ENCODE results near the gene PSMB5. TPM values are rescaled to one million over a fixed set of nuclear protein-coding genes. Genes with fewer than 3 reads are reported as not detected.
"Not testable (repeated sequence)": the region's sequence is repeated elsewhere in the genome, so short reads cannot be mapped to it uniquely, and the experiment has no call there.

Gene PSMB5
- total RNA-seq, 1 experiment from 2014 or later: 67.1 TPM

- Histone ChIP-seq H4K20me1 (ENCODE audit: insufficient read depth, low read depth, low read length) (no peaks in the 10 kb centered on the region), H3K9me3 (ENCODE audit: low read length) (no peaks in the 10 kb centered on the region), H3K9ac (ENCODE audit: low read length) (no peak overlapping the region), H3K27me3 (ENCODE audit: low read length) (no peaks in the 10 kb centered on the region), H3K4me3 (ENCODE audit: low read length) (no peak overlapping the region), H3K4me1 (ENCODE audit: low read length) (no peaks in the 10 kb centered on the region), H3K36me3 (ENCODE audit: insufficient read depth, low read length) (no peaks in the 10 kb centered on the region), H3K79me2 (ENCODE audit: low read length) (no peaks in the 10 kb centered on the region), H2AFZ (ENCODE audit: low read length) (no peak overlapping the region), H3K27ac (ENCODE audit: low read length) (no peak overlapping the region), H3K9me2 (replicated peaks; ENCODE audit: insufficient read depth, low read length) (no peaks in the 10 kb centered on the region), H3K4me2 (ENCODE audit: low read depth, low read length, poor library complexity, severe bottlenecking) (no peak overlapping the region)
- no peak for DNase-seq
Observed at GRCh38 chr14:23017091-23017490, 17.6 kb downstream of the PSMB5 start.

GRCh38 chr14:23015618-23016017 lies 19.1 kb downstream of the PSMB5 start:
- Histone ChIP-seq H3K36me3 (ENCODE audit: insufficient read depth, low read length) (no peaks in the 10 kb centered on the region), H2AFZ (ENCODE audit: low read length) (no peak overlapping the region), H3K9me2 (replicated peaks; ENCODE audit: insufficient read depth, low read length) (no peaks in the 10 kb centered on the region), H3K4me3 (ENCODE audit: low read length) (no peak overlapping the region), H3K27ac (ENCODE audit: low read length) (no peak overlapping the region), H3K27me3 (ENCODE audit: low read length) (no peaks in the 10 kb centered on the region), H3K9me3 (ENCODE audit: low read length) (no peaks in the 10 kb centered on the region), H3K79me2 (ENCODE audit: low read length) (no peaks in the 10 kb centered on the region), H3K9ac (ENCODE audit: low read length) (no peak overlapping the region), H3K4me1 (ENCODE audit: low read length) (no peaks in the 10 kb centered on the region), H3K4me2 (ENCODE audit: low read depth, low read length, poor library complexity, severe bottlenecking) (no peak overlapping the region), H4K20me1 (ENCODE audit: insufficient read depth, low read depth, low read length) (no peaks in the 10 kb centered on the region)
- no peak for DNase-seq

GRCh38 chr14:23013749-23014054 lies 21.0 kb downstream of the PSMB5 start:
- not testable (repeated sequence) for H4K20me1 ChIP-seq (ENCODE audit: insufficient read depth, low read depth, low read length); H3K27me3 ChIP-seq (ENCODE audit: low read length); H3K36me3 ChIP-seq (ENCODE audit: insufficient read depth, low read length); H3K9me2 ChIP-seq (replicated peaks; ENCODE audit: insufficient read depth, low read length); DNase-seq; H3K79me2 ChIP-seq (ENCODE audit: low read length); H3K9me3 ChIP-seq (ENCODE audit: low read length); H3K27ac ChIP-seq (ENCODE audit: low read length); H3K4me2 ChIP-seq (ENCODE audit: low read depth, low read length, poor library complexity, severe bottlenecking); H3K9ac ChIP-seq (ENCODE audit: low read length); H3K4me3 ChIP-seq (ENCODE audit: low read length); H2AFZ ChIP-seq (ENCODE audit: low read length)
- peaks cover 17% of the 10 kb centered on the region for H3K4me1 ChIP-seq (ENCODE audit: low read length)

GRCh38 chr14:23013054-23013748 lies 21.5 kb downstream of the PSMB5 start:
- no peaks in the 10 kb centered on the region for H3K27me3 ChIP-seq (ENCODE audit: low read length)

GRCh38 chr14:23009939-23010726 lies 24.6 kb downstream of the PSMB5 start, which contains the start of gene C14orf93:
C14orf93 (minus strand) TSS chr14:23010143; CDS start chr14:22999023, 11,120 bp downstream.
- H3K27me3 ChIP-seq (ENCODE audit: low read length): no peaks in the 10 kb centered on the region
- H3K4me1 ChIP-seq (ENCODE audit: low read length): peaks cover 44% of the 10 kb centered on the region
- peak within 1 kb of the TSS; percentile 100 for H2AFZ ChIP-seq (ENCODE audit: low read length)
- H3K4me2 ChIP-seq (ENCODE audit: low read depth, low read length, poor library complexity, severe bottlenecking): peak within 1 kb of the TSS; percentile 89
- H3K36me3 ChIP-seq (ENCODE audit: insufficient read depth, low read length): no peaks in the 10 kb centered on the region
- peak within 1 kb of the TSS; percentile 63 for H3K27ac ChIP-seq (ENCODE audit: low read length)
- H3K9ac ChIP-seq (ENCODE audit: low read length): peak within 1 kb of the TSS; percentile 67
- 0 out of 2 replicates have a peak, but pooled peaks cover 6% of the 10 kb centered on the region for H3K79me2 ChIP-seq (ENCODE audit: low read length)
- peak within 1 kb of the TSS; percentile 69 for H3K4me3 ChIP-seq (ENCODE audit: low read length)
- no peaks in the 10 kb centered on the region for H3K9me2 ChIP-seq (replicated peaks; ENCODE audit: insufficient read depth, low read length)
- H4K20me1 ChIP-seq (ENCODE audit: insufficient read depth, low read depth, low read length): no peaks in the 10 kb centered on the region
- DNase-seq: peak; percentile 95
- H3K9me3 ChIP-seq (ENCODE audit: low read length): no peaks in the 10 kb centered on the region

More at GRCh38 chr14:23013054-23013748, 21.5 kb downstream of the PSMB5 start:
- Histone ChIP-seq H3K4me3 (ENCODE audit: low read length) (no peak overlapping the region), H3K79me2 (ENCODE audit: low read length) (no peaks in the 10 kb centered on the region), H3K9me2 (replicated peaks; ENCODE audit: insufficient read depth, low read length) (no peaks in the 10 kb centered on the region), H3K4me2 (ENCODE audit: low read depth, low read length, poor library complexity, severe bottlenecking) (no peak overlapping the region), H3K36me3 (ENCODE audit: insufficient read depth, low read length) (no peaks in the 10 kb centered on the region), H2AFZ (ENCODE audit: low read length) (no peak overlapping the region), H3K9ac (ENCODE audit: low read length) (no peak overlapping the region), H3K9me3 (ENCODE audit: low read length) (no peaks in the 10 kb centered on the region), H3K27ac (ENCODE audit: low read length) (no peak overlapping the region), H4K20me1 (ENCODE audit: insufficient read depth, low read depth, low read length) (no peaks in the 10 kb centered on the region), H3K4me1 (ENCODE audit: low read length) (peaks cover 22% of the 10 kb centered on the region)
- DNase-seq: no peak

GRCh38 chr14:23009483-23009938 lies 25.2 kb downstream of the PSMB5 start:
- no peaks in the 10 kb centered on the region for H3K9me2 ChIP-seq (replicated peaks; ENCODE audit: insufficient read depth, low read length)
- H3K27me3 ChIP-seq (ENCODE audit: low read length): no peaks in the 10 kb centered on the region
- no peaks in the 10 kb centered on the region for H3K36me3 ChIP-seq (ENCODE audit: insufficient read depth, low read length)
- H3K9me3 ChIP-seq (ENCODE audit: low read length): no peaks in the 10 kb centered on the region
- H3K9ac ChIP-seq (ENCODE audit: low read length): peak overlapping the region; percentile 67
- peak overlapping the region; percentile 89 for H3K4me2 ChIP-seq (ENCODE audit: low read depth, low read length, poor library complexity, severe bottlenecking)
- H4K20me1 ChIP-seq (ENCODE audit: insufficient read depth, low read depth, low read length): no peaks in the 10 kb centered on the region
- H3K4me3 ChIP-seq (ENCODE audit: low read length): peak overlapping the region; percentile 69
- H3K4me1 ChIP-seq (ENCODE audit: low read length): peaks cover 44% of the 10 kb centered on the region
- peak; percentile 61 for DNase-seq
- 0 out of 2 replicates have a peak overlapping the region, but pooled peaks have one; percentile 15 for H2AFZ ChIP-seq (ENCODE audit: low read length)
- peak overlapping the region; percentile 63 for H3K27ac ChIP-seq (ENCODE audit: low read length)
- H3K79me2 ChIP-seq (ENCODE audit: low read length): 0 out of 2 replicates have a peak, but pooled peaks cover 6% of the 10 kb centered on the region

GRCh38 chr14:23008831-23009230 lies 25.9 kb downstream of the PSMB5 start:
- Histone ChIP-seq H3K9me2 (replicated peaks; ENCODE audit: insufficient read depth, low read length) (no peaks in the 10 kb centered on the region), H3K27ac (ENCODE audit: low read length) (peak overlapping the region; percentile 63), H3K79me2 (ENCODE audit: low read length) (0 out of 2 replicates have a peak, but pooled peaks cover 6% of the 10 kb centered on the region), H3K9ac (ENCODE audit: low read length) (peak overlapping the region; percentile 67), H3K4me3 (ENCODE audit: low read length) (peak overlapping the region; percentile 69), H2AFZ (ENCODE audit: low read length) (peak overlapping the region; percentile 1; the same call in 1 of the 2 replicates), H3K4me1 (ENCODE audit: low read length) (peaks cover 44% of the 10 kb centered on the region), H4K20me1 (ENCODE audit: insufficient read depth, low read depth, low read length) (no peaks in the 10 kb centered on the region), H3K36me3 (ENCODE audit: insufficient read depth, low read length) (no peaks in the 10 kb centered on the region), H3K27me3 (ENCODE audit: low read length) (no peaks in the 10 kb centered on the region), H3K9me3 (ENCODE audit: low read length) (no peaks in the 10 kb centered on the region), H3K4me2 (ENCODE audit: low read depth, low read length, poor library complexity, severe bottlenecking) (peak overlapping the region; percentile 89)
- DNase-seq: peak; percentile 75
